ENCODE data around the gene ZNF197. TPM values are rescaled to one million over a fixed set of nuclear protein-coding genes. Genes with fewer than 3 reads are reported as not detected.

ZNF197 gene
- total RNA-seq, 3 donors from 2014 or later: 10.0 to 19.5 (median 14.5) TPM

GRCh38 chr3:44649709-44650108 is 24.9 kb downstream of the ZNF197 start:
- DNase-seq: no peak
- intact Hi-C loops (cut with DNase I, micrococcal nuclease): no loop called here
- ATAC-seq: no peak
- H3K9me3 ChIP-seq: peaks cover 16% of the 10 kb centered on the region
- H3K4me3 ChIP-seq: no peak overlapping the region
- no peaks in the 10 kb centered on the region for H3K36me3 ChIP-seq (ENCODE audit: low read depth)
- H3K4me1 ChIP-seq (ENCODE audit: low read depth): peaks cover 4% of the 10 kb centered on the region
- TF ChIP-seq, protein P1, sequence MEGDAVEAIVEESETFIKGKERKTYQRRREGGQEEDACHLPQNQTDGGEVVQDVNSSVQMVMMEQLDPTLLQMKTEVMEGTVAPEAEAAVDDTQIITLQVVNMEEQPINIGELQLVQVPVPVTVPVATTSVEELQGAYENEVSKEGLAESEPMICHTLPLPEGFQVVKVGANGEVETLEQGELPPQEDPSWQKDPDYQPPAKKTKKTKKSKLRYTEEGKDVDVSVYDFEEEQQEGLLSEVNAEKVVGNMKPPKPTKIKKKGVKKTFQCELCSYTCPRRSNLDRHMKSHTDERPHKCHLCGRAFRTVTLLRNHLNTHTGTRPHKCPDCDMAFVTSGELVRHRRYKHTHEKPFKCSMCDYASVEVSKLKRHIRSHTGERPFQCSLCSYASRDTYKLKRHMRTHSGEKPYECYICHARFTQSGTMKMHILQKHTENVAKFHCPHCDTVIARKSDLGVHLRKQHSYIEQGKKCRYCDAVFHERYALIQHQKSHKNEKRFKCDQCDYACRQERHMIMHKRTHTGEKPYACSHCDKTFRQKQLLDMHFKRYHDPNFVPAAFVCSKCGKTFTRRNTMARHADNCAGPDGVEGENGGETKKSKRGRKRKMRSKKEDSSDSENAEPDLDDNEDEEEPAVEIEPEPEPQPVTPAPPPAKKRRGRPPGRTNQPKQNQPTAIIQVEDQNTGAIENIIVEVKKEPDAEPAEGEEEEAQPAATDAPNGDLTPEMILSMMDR (IDR thresholded peaks at IDR 0.05): no peak

DNA sequence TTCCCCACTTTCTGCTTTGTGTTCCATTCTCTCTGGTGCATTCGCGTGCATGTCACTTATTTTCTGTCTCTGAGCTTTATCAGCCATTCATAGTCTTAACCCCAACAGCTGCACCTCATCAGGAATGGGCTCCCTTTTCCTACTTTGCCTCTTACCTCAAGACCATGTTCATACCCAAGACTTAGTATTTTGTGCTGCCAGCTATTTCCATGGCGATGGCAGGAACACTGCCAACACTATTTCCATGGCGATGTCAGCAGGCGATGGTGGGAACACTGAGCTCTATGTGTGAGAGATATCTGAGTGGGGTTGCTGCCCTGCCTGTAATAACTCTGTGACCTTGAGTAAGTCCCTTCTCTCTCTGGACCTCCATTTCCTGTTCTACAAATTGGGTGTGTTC is 29.2 kb downstream of the ZNF197 start:
- ATAC-seq (no peak), DNase-seq (no peak)
- TF ChIP-seq, protein P1 (IDR thresholded peaks at IDR 0.05): no peak
- Histone ChIP-seq H3K36me3 (ENCODE audit: low read depth) (peaks cover 8% of the 10 kb centered on the region), H3K4me3 (no peak overlapping the region), H3K9me3 (peaks cover 10% of the 10 kb centered on the region), H3K4me1 (ENCODE audit: low read depth) (peaks cover 4% of the 10 kb centered on the region)
- intact Hi-C loops (cut with DNase I, micrococcal nuclease): no loop called here

DNA sequence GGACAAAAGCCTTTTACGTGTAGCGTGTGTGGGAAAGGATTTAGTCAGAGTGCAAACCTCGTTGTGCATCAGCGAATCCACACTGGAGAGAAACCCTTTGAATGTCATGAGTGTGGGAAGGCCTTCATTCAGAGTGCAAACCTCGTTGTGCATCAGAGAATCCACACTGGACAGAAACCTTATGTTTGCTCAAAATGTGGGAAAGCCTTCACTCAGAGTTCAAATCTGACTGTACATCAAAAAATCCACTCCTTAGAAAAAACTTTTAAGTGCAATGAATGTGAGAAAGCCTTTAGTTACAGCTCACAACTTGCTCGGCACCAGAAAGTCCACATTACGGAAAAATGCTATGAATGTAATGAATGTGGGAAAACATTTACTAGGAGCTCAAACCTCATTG is 34.2 kb downstream of the ZNF197 start:
- intact Hi-C loops (cut with DNase I, micrococcal nuclease): no loop called here
- DNase-seq (no peak), ATAC-seq (no peak)
- Histone ChIP-seq H3K4me1 (ENCODE audit: low read depth) (no peaks in the 10 kb centered on the region), H3K4me3 (no peak overlapping the region), H3K9me3 (peaks cover 26% of the 10 kb centered on the region), H3K36me3 (ENCODE audit: low read depth) (peaks cover 12% of the 10 kb centered on the region)
- TF ChIP-seq, protein P1 (IDR thresholded peaks at IDR 0.05): no peak

- TF ChIP-seq, protein P1 (IDR thresholded peaks at IDR 0.05): no peak
- no peak for DNase-seq
- Histone ChIP-seq H3K4me1 (ENCODE audit: low read depth) (no peaks in the 10 kb centered on the region), H3K36me3 (ENCODE audit: low read depth) (peaks cover 12% of the 10 kb centered on the region), H3K4me3 (no peak overlapping the region), H3K9me3 (peaks cover 26% of the 10 kb centered on the region)
- no peak for ATAC-seq
- intact Hi-C loops (cut with DNase I, micrococcal nuclease): no loop called here
Measured at GRCh38 chr3:44659434-44659833, 34.6 kb downstream of the ZNF197 start.

- ATAC-seq (no peak), DNase-seq (no peak)
- H3K36me3 ChIP-seq (ENCODE audit: low read depth): peaks cover 12% of the 10 kb centered on the region
- TF ChIP-seq, protein P1 (IDR thresholded peaks at IDR 0.05): no peak
- no peaks in the 10 kb centered on the region for H3K4me1 ChIP-seq (ENCODE audit: low read depth)
- no peak overlapping the region for H3K4me3 ChIP-seq
- peaks cover 26% of the 10 kb centered on the region for H3K9me3 ChIP-seq
- intact Hi-C loops (cut with DNase I, micrococcal nuclease): no loop called here
Measured at GRCh38 chr3:44661189-44661588, 36.4 kb downstream of the ZNF197 start.

DNA sequence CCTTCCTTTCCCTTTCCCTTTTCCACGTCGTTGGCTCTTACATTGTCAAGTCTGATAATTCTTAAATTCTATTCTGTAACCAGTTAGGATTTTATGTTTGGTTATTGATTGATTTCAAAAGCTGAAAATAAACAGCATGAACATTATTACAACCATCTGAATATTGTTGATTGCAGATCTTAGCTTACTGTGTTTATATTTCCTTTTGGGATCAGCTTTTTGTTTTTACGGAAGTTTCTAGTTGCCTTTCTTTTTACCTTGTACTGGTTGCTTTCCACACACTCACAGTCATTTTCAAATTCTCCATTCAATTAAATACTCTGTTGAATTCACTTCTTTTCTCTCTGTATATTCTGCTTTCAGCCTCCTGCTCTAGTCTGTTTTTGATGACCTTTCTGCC is 40.3 kb downstream of the ZNF197 start:
- TF ChIP-seq, protein P1 (IDR thresholded peaks at IDR 0.05): no peak
- Histone ChIP-seq H3K36me3 (ENCODE audit: low read depth) (no peaks in the 10 kb centered on the region), H3K4me1 (ENCODE audit: low read depth) (no peaks in the 10 kb centered on the region), H3K9me3 (peaks cover 4% of the 10 kb centered on the region), H3K4me3 (no peak overlapping the region)
- ATAC-seq (no peak), DNase-seq (no peak)
- intact Hi-C loops (cut with DNase I, micrococcal nuclease): no loop called here
